ENCODE results near the gene CLIP1.

DNA sequence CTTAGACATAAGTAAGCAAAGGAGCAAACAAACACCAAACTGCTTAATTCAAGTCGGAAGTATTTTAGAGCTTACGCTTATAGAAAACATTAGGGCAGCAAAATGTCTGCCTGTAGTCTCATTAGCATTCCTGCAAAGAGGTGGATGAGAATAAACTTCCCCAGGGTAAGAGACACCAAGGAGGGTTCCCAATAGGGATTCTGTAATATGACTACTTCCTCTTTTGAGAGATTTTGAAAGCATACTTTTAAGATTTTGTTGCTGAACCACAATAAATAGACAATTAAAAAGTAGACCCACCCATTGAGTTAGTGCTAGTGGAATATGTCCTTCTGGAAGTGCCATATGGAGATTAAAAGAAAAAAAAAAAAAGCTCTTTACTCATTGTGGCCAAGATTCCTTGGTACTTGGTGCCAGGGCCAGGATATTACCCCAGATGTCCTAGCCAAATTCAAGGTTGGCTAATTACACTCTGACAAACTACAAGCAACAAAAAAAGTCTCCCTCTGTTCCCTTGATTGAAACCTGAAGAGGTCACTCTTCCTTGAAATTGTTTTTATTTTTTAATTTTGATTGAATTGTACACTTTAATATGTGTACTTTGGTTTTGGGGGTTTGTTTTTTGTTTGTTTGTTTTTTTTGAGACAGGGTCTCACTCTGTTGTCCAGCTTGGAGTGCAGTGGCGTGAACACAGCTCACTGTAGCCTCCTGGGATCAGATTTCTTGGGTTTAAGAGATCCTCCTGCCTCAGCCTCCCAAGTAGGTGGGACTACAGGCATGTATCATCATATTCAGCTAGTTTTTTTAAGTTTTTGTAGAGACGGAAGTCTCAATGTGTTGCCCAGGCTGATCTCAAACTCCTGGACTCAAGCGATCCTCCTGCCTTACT, 8.7 kb downstream of the CLIP1 start:
- TF ChIP-seq ZNF562 (CRISPR knock-in tag; IDR thresholded peaks at IDR 0.05; ENCODE audit: borderline replicate concordance) = no peak
- TF ChIP-seq, protein P1, sequence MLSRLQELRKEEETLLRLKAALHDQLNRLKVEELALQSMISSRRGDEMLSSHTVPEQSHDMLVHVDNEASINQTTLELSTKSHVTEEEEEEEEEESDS (CRISPR knock-in tag; IDR thresholded peaks at IDR 0.05; ENCODE audit: borderline replicate concordance) = no peak
